ENCODE measurements around the gene APBA2. TPM values are rescaled to one million over a fixed set of nuclear protein-coding genes. Genes with fewer than 3 reads are reported as not detected.
A peak's percentile ranks its signal among the peaks of the same experiment; 100 is the strongest.
"Not testable (repeated sequence)": the region's sequence is repeated elsewhere in the genome, so short reads cannot be mapped to it uniquely, and the experiment has no call there.

Gene APBA2
- total RNA-seq (6.1 TPM), polyA plus RNA-seq (ENCODE audit: insufficient read depth, low read depth, low replicate concordance) (1.0 TPM)
- long read RNA-seq, donor 1, partial matches to known transcripts = 0 of 1 reads
- long read RNA-seq, donor 1, other reads (novel, unspliced or antisense) = 0 of 1 reads
- long read RNA-seq, donor 2 = 0 reads
- long read RNA-seq, donor 3 = 0 reads
- long read RNA-seq, donor 4 = 0 reads
- long read RNA-seq, donor 5 = 0 reads
- long read RNA-seq, donor 6 = 0 reads
- long read RNA-seq, donor 7, partial matches to known transcripts = 5 of 10 reads
- long read RNA-seq, donor 7, other reads (novel, unspliced or antisense) = 4 of 10 reads
- long read RNA-seq, donor 8 = 0 reads
- long read RNA-seq, donor 9 = 0 reads
- long read RNA-seq, donor 10 = 0 reads

GRCh38 chr15:28885630-28886430 lies at the start of gene APBA2:
Gene APBA2 (plus strand): TSS chr15:28885974. CDS start chr15:29053885, 167,911 bp downstream.
- FAIRE-seq = no peak

GRCh38 chr15:28840285-28840684 lies 45.5 kb upstream of the APBA2 start:
- H3K4me1 ChIP-seq (ENCODE audit: control insufficient read depth in 2 of 3, insufficient read depth in 2 of 3, low read depth in 1 of 3, low read length in 3 of 3); DNase-seq; intact Hi-C loops (cut with DNase I); H3K9me3 ChIP-seq (ENCODE audit: control insufficient read depth in 2 of 3, insufficient read depth in 1 of 3, low read length in 3 of 3); FAIRE-seq; H3K36me3 ChIP-seq (ENCODE audit: control insufficient read depth in 2 of 3, insufficient read depth in 3 of 3, low read length in 3 of 3); H3K27me3 ChIP-seq (ENCODE audit: control insufficient read depth, insufficient read depth, low read length); H3K4me3 ChIP-seq (ENCODE audit: low read length in 3 of 3); H3K9ac ChIP-seq (ENCODE audit: low read length in 3 of 3); H3K27ac ChIP-seq (ENCODE audit: low read depth in 2 of 2, low read length in 2 of 2): not testable (repeated sequence)

More at GRCh38 chr15:28885630-28886430, at the start of gene APBA2:
- no peaks in the 10 kb centered on the region for H3K36me3 ChIP-seq (ENCODE audit: control insufficient read depth in 2 of 3, insufficient read depth in 3 of 3, low read length in 3 of 3)
- no peak for TF ChIP-seq CTCF (IDR thresholded peaks at IDR 0.05; ENCODE audit: borderline replicate concordance, extremely low read depth, insufficient read depth)
- no peaks in the 10 kb centered on the region for H3K27me3 ChIP-seq (ENCODE audit: control insufficient read depth, insufficient read depth, low read length)
- no peak within 1 kb of the TSS for H3K9ac ChIP-seq (ENCODE audit: low read length in 3 of 3)
- peak; percentile 59 to 78 (median 73) for DNase-seq
- H3K4me1 ChIP-seq (ENCODE audit: control insufficient read depth in 2 of 3, insufficient read depth in 2 of 3, low read depth in 1 of 3, low read length in 3 of 3) = no peaks in the 10 kb centered on the region
- intact Hi-C loops (cut with DNase I) = no loop called here
- no peaks in the 10 kb centered on the region for H3K9me3 ChIP-seq (ENCODE audit: control insufficient read depth in 2 of 3, insufficient read depth in 1 of 3, low read length in 3 of 3)
- no peak within 1 kb of the TSS for H3K4me3 ChIP-seq (ENCODE audit: low read length in 3 of 3)
- no peak within 1 kb of the TSS for H3K27ac ChIP-seq (ENCODE audit: low read depth in 2 of 2, low read length in 2 of 2)

GRCh38 chr15:28842210-28842609 lies 43.6 kb upstream of the APBA2 start:
- H3K9ac ChIP-seq (ENCODE audit: low read length in 3 of 3); intact Hi-C loops (cut with DNase I); H3K27ac ChIP-seq (ENCODE audit: low read depth in 2 of 2, low read length in 2 of 2); FAIRE-seq; H3K9me3 ChIP-seq (ENCODE audit: control insufficient read depth in 2 of 3, insufficient read depth in 1 of 3, low read length in 3 of 3); H3K4me3 ChIP-seq (ENCODE audit: low read length in 3 of 3); H3K27me3 ChIP-seq (ENCODE audit: control insufficient read depth, insufficient read depth, low read length); DNase-seq; H3K4me1 ChIP-seq (ENCODE audit: control insufficient read depth in 2 of 3, insufficient read depth in 2 of 3, low read depth in 1 of 3, low read length in 3 of 3); H3K36me3 ChIP-seq (ENCODE audit: control insufficient read depth in 2 of 3, insufficient read depth in 3 of 3, low read length in 3 of 3): not testable (repeated sequence)

- not testable (repeated sequence) for H3K27ac ChIP-seq (ENCODE audit: low read depth in 2 of 2, low read length in 2 of 2); FAIRE-seq
Measured at GRCh38 chr15:28843520-28843919, 42.3 kb upstream of the APBA2 start.

GRCh38 chr15:28844147-28844546 lies 41.6 kb upstream of the APBA2 start:
- H3K4me3 ChIP-seq (ENCODE audit: low read length in 3 of 3); H3K36me3 ChIP-seq (ENCODE audit: control insufficient read depth in 2 of 3, insufficient read depth in 3 of 3, low read length in 3 of 3); H3K9ac ChIP-seq (ENCODE audit: low read length in 3 of 3); H3K27me3 ChIP-seq (ENCODE audit: control insufficient read depth, insufficient read depth, low read length); H3K27ac ChIP-seq (ENCODE audit: low read depth in 2 of 2, low read length in 2 of 2); FAIRE-seq; H3K4me1 ChIP-seq (ENCODE audit: control insufficient read depth in 2 of 3, insufficient read depth in 2 of 3, low read depth in 1 of 3, low read length in 3 of 3); intact Hi-C loops (cut with DNase I); H3K9me3 ChIP-seq (ENCODE audit: control insufficient read depth in 2 of 3, insufficient read depth in 1 of 3, low read length in 3 of 3); DNase-seq: not testable (repeated sequence)

More at GRCh38 chr15:28843520-28843919, 42.3 kb upstream of the APBA2 start:
- H3K4me3 ChIP-seq (ENCODE audit: low read length in 3 of 3); H3K9ac ChIP-seq (ENCODE audit: low read length in 3 of 3); intact Hi-C loops (cut with DNase I); H3K27me3 ChIP-seq (ENCODE audit: control insufficient read depth, insufficient read depth, low read length); H3K4me1 ChIP-seq (ENCODE audit: control insufficient read depth in 2 of 3, insufficient read depth in 2 of 3, low read depth in 1 of 3, low read length in 3 of 3); H3K36me3 ChIP-seq (ENCODE audit: control insufficient read depth in 2 of 3, insufficient read depth in 3 of 3, low read length in 3 of 3); DNase-seq; H3K9me3 ChIP-seq (ENCODE audit: control insufficient read depth in 2 of 3, insufficient read depth in 1 of 3, low read length in 3 of 3): not testable (repeated sequence)

- H3K9me3 ChIP-seq (ENCODE audit: control insufficient read depth in 2 of 3, insufficient read depth in 1 of 3, low read length in 3 of 3); H3K4me1 ChIP-seq (ENCODE audit: control insufficient read depth in 2 of 3, insufficient read depth in 2 of 3, low read depth in 1 of 3, low read length in 3 of 3); H3K36me3 ChIP-seq (ENCODE audit: control insufficient read depth in 2 of 3, insufficient read depth in 3 of 3, low read length in 3 of 3); H3K9ac ChIP-seq (ENCODE audit: low read length in 3 of 3); H3K27me3 ChIP-seq (ENCODE audit: control insufficient read depth, insufficient read depth, low read length); FAIRE-seq; DNase-seq; intact Hi-C loops (cut with DNase I); H3K4me3 ChIP-seq (ENCODE audit: low read length in 3 of 3); H3K27ac ChIP-seq (ENCODE audit: low read depth in 2 of 2, low read length in 2 of 2): not testable (repeated sequence)
Measured at GRCh38 chr15:28847247-28847646, 38.5 kb upstream of the APBA2 start.

GRCh38 chr15:28847959-28848358 lies 37.8 kb upstream of the APBA2 start:
- H3K9me3 ChIP-seq (ENCODE audit: control insufficient read depth in 2 of 3, insufficient read depth in 1 of 3, low read length in 3 of 3); H3K27ac ChIP-seq (ENCODE audit: low read depth in 2 of 2, low read length in 2 of 2); H3K4me3 ChIP-seq (ENCODE audit: low read length in 3 of 3); DNase-seq; H3K27me3 ChIP-seq (ENCODE audit: control insufficient read depth, insufficient read depth, low read length); H3K4me1 ChIP-seq (ENCODE audit: control insufficient read depth in 2 of 3, insufficient read depth in 2 of 3, low read depth in 1 of 3, low read length in 3 of 3); intact Hi-C loops (cut with DNase I); H3K9ac ChIP-seq (ENCODE audit: low read length in 3 of 3); H3K36me3 ChIP-seq (ENCODE audit: control insufficient read depth in 2 of 3, insufficient read depth in 3 of 3, low read length in 3 of 3); FAIRE-seq: not testable (repeated sequence)
